GM12874 (cell line): Measurements from ENCODE around the gene JPH3.

Experiments used
- TF ChIP-seq, protein P1 (sequence below): IDR thresholded peaks from 2 replicates; pipeline ENCODE4 v1.5.1; 2011; ENCODE audit warnings: low read depth, mild to moderate bottlenecking, control low read depth, low read length, moderate library complexity; ENCODE audit not compliant: insufficient read depth

The JPH3 gene

DNA sequence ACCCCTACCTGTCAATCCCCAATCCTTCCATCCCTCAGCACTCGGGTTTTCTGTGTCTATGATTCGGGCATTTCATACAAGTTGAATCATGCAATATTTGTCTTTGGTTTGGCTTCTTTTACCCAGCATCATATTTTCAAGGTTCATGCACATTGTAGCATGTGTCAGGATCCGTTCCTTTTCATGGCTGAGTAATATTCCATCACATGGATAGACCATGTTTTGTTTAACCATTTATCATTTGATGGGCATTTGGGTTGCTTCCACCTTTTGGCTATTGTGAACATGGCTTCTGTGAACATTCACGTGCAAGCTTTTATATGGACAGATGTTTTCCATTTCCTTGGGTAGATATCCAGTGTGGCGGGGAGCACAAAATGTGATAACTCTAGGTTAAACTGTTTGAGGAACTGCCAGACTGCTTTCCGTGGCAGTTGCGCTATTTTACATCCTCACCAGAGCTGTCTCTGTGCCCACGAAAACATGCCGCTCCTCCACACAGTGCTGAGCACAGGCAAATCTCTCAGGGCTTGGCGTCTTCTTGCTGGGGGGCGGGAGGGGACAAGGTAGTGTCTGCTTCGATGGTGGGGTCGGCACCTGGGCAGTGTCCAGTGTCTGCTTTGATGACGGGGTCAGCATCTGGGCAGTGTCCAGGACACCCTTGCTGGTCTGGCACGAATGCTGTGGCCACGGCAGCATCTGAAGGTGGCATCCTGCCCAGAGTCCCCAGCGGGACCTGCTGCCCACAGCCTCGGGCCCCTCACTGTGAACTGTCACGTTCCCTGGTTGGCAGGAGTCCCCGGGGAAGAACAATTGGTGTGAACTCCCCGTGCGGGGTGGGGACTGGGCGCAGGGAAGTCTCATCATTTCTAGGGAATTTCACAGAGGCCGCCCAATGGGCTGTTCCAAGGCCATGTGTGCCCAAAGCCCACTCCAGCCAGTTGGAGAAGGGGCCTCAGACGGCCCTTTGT lies 32.4 kb upstream of the JPH3 start:
- TF ChIP-seq, protein P1, sequence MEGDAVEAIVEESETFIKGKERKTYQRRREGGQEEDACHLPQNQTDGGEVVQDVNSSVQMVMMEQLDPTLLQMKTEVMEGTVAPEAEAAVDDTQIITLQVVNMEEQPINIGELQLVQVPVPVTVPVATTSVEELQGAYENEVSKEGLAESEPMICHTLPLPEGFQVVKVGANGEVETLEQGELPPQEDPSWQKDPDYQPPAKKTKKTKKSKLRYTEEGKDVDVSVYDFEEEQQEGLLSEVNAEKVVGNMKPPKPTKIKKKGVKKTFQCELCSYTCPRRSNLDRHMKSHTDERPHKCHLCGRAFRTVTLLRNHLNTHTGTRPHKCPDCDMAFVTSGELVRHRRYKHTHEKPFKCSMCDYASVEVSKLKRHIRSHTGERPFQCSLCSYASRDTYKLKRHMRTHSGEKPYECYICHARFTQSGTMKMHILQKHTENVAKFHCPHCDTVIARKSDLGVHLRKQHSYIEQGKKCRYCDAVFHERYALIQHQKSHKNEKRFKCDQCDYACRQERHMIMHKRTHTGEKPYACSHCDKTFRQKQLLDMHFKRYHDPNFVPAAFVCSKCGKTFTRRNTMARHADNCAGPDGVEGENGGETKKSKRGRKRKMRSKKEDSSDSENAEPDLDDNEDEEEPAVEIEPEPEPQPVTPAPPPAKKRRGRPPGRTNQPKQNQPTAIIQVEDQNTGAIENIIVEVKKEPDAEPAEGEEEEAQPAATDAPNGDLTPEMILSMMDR = no peak

DNA sequence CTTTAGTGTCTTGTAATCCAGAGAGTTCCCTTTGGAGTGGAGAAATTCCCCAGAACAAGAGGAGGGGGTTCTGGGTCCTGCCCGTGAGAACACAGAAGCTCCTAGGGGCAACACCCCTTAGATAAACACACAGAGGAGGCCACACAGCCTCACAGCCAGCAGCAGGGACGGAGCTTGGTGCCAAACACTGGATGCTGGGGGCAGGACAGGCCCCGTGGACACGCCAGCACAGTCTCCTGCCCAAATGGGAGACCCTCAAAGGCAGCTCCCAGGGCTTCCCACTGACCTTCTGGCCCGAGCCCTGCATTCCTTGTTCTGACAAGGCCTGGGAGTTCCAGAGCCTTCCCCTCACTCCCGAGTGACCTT lies 31.8 kb upstream of the JPH3 start:
- TF ChIP-seq, protein P1 = no peak

DNA sequence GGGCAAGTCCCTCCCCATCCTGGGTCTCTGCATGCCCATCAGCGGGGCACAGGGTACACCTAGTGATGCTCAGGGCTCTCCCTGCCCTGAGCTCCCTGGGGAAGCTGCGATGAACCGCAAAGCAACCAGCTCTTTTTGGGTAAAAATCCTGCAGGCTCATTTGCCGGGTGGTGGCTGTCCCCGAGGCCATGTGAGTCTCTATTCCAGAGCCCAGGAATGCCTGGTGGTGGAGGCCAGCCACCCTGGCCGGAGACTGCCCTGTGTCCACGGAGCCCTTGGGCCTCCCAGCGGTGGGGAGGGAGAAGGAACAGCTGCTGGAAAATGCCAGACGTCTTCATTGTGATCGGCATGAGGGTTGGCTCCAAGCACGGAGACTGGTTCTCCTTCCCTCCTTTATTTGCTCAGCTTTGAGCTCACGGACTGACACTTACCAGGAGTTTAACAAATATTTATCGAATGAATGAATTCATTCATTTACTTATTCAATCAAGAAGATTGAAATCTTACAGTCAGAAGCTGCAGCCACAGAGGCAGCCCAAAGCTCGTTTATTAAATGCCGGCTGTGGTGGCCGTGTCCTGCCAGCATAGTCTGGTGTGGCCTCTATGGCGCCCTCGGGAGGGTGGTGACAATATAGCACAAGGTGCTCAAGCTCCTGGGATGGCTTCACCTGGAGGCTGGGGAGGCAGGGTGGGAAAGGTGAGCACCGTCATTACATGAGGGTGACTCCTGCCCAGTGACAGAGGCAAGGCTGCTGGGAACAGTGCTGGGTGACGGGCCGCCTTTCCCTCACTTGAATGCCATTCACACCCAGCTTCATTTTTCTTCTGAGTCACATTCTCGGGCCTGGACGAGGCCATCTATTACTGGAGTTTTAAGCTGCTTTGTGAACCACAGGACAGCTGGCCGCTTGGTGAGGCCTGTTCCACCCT lies 31.1 kb upstream of the JPH3 start:
- TF ChIP-seq, protein P1 = peak; percentile 31; the same call in 1 of the 2 replicates

DNA sequence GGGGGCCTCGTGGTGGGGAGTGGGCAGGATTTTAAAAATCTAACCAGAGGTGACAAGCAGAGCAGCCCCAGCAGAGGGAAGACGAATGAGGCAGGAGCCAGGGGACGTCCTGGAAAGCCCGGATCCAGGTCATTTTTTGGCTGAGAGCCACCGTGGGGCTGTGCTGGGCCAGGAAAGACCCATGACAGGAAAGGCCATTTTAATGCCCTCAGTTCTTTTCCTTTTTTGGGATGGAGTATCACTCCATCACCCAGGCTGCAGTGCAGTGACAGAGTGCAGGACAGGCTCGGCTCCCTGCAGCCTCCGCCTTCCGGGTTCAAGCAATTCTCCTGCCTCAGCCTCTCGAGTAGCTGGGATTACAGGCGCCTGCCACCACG lies 30.5 kb upstream of the JPH3 start:
- TF ChIP-seq, protein P1 = no peak

DNA sequence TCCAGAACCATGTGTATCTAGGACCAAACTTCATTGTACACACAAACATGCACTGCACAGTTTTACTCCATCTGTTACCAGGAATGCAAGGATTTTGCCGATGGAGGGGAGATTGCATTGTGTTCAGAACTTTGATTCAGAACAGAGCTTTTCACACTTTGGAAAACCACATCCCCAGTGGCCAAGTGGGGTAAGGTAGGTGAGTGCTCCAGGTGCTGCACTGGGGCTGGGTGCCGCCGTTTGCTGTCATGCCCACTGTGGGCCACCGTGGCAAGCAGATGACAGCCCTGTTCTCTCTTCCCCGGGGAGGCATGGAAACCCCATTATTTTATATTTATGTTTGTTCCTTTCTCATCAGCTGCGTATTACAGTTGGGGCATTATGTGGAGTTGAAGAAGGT lies 29.3 kb upstream of the JPH3 start:
- TF ChIP-seq, protein P1 = no peak

DNA sequence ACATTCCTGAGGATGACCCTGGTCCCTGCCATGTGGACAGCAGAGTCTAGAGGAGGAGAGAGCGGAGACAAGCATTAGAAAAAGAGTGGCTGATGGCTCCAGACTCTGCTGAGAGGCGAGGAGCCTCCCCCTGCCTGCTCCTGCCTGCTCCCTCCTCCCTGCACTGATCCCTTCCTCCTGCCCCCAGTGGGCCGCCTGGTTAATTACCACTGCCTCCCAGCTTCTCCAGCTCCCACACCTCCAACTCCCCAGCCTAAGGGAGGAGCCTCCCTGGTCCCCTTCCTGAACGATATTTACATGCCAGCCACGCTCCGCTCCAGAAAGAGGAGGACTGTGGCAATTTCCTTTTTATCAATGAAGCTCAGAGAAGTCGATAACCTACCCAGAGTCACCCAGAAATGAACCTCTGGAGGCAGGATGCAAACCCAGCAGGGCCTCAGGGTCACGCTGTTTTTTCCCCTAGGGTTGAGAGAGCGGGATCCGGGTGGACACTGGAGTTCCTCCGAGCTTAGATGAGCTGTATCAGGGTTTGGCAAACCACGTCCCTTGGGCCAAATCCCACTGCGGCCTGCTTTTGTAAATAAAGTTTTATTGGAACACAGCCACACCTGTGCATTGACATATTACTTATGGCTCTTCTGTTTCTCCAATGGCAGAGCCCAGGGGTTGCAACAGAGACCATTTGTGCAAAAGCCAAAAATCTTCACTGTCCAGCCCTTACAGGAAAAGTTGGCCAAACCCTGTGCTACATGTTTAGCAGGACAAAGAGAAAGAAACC lies 27.1 kb upstream of the JPH3 start:
- TF ChIP-seq, protein P1 = no peak
